SK-N-SH treated with all-trans-retinoic acid at 6 μM for 48 hours (cell line): ENCODE results near the gene CD177.
"Not testable (repeated sequence)": the region's sequence is repeated elsewhere in the genome, so short reads cannot be mapped to it uniquely, and the experiment has no call there.

Source experiments
- ATAC-seq: fragments of 200-7000 bp; cut with Tn5 transposase; 3 replicates; pipeline ENCODE4 v1.9.1; 2020; ENCODE audit warnings: mild to moderate bottlenecking, moderate library complexity
- ARNTL ChIP-seq: fragments of 450-650 bp; formaldehyde crosslinking; IDR thresholded peaks from 2 replicates; pipeline ENCODE4 v1.5.0; 2020; ENCODE audit warnings: low read depth, mild to moderate bottlenecking, moderate library complexity, borderline replicate concordance
- CREB5 ChIP-seq: fragments of 250-450 bp; sonication (Bioruptor Pico); IDR thresholded peaks from 2 replicates; pipeline ENCODE4 v1.5.1; 2020; ENCODE audit warnings: low read depth, mild to moderate bottlenecking, moderate library complexity
- CSDC2 ChIP-seq: fragments of 250-450 bp; sonication (Bioruptor Pico); IDR thresholded peaks from 2 replicates; pipeline ENCODE4 v1.5.0; 2020; ENCODE audit warnings: mild to moderate bottlenecking, moderate library complexity
- ESRRG ChIP-seq: fragments of 250-450 bp; sonication (Bioruptor Pico); IDR thresholded peaks from 2 replicates; pipeline ENCODE4 v1.6.1; 2021; ENCODE audit warnings: mild to moderate bottlenecking
- GLIS3 ChIP-seq: fragments of 250-450 bp; sonication (Bioruptor Pico); IDR thresholded peaks from 2 replicates; pipeline ENCODE4 v1.5.0; 2020; ENCODE audit warnings: mild to moderate bottlenecking, moderate library complexity
- ISL1 ChIP-seq: fragments of 250-450 bp; sonication (Bioruptor Pico); IDR thresholded peaks from 2 replicates; pipeline ENCODE4 v2.1.2; 2022; ENCODE audit warnings: mild to moderate bottlenecking, moderate library complexity
- OSR1 ChIP-seq: fragments of 250-450 bp; sonication (Bioruptor Pico); IDR thresholded peaks from 2 replicates; pipeline ENCODE4 v1.8.0; 2022; ENCODE audit warnings: moderate library complexity, mild to moderate bottlenecking, inconsistent platforms
- POU6F1 ChIP-seq: fragments of 250-450 bp; sonication (Bioruptor Pico); IDR thresholded peaks from 2 replicates; pipeline ENCODE4 v1.8.0; 2021; ENCODE audit warnings: low read depth, mild to moderate bottlenecking, moderate library complexity, borderline replicate concordance
- PPARA ChIP-seq: fragments of 250-450 bp; sonication (Bioruptor Pico); IDR thresholded peaks from 2 replicates; pipeline ENCODE4 v1.5.0; 2020; ENCODE audit warnings: mild to moderate bottlenecking, borderline replicate concordance
- RARB ChIP-seq: fragments of 250-450 bp; sonication (Bioruptor Pico); IDR thresholded peaks from 2 replicates; pipeline ENCODE4 v1.8.0; 2021; ENCODE audit warnings: mild to moderate bottlenecking, moderate library complexity
- SNAI2 ChIP-seq: fragments of 250-450 bp; sonication (Bioruptor Pico); IDR thresholded peaks from 2 replicates; pipeline ENCODE4 v1.5.0; 2020; ENCODE audit warnings: mild to moderate bottlenecking, moderate library complexity
- TCF4 ChIP-seq: fragments of 250-450 bp; sonication (Bioruptor Pico); IDR thresholded peaks from 2 replicates; pipeline ENCODE4 v1.8.0; 2021; ENCODE audit warnings: mild to moderate bottlenecking, moderate library complexity, borderline replicate concordance
- TOX ChIP-seq: fragments of 250-450 bp; sonication (Bioruptor Pico); IDR thresholded peaks from 2 replicates; pipeline ENCODE4 v1.8.0; 2021; ENCODE audit warnings: mild to moderate bottlenecking, moderate library complexity, borderline replicate concordance
- ZC3H10 ChIP-seq: fragments of 250-450 bp; sonication (Bioruptor Pico); IDR thresholded peaks from 2 replicates; pipeline ENCODE4 v1.5.1; 2021; ENCODE audit warnings: mild to moderate bottlenecking, moderate library complexity
- ZFP3 ChIP-seq: fragments of 250-450 bp; sonication (Bioruptor Pico); IDR thresholded peaks from 2 replicates; pipeline ENCODE4 v1.5.0; 2020; ENCODE audit warnings: mild to moderate bottlenecking, moderate library complexity
- ZFP30 ChIP-seq: fragments of 450-650 bp; formaldehyde crosslinking; IDR thresholded peaks from 2 replicates; pipeline ENCODE4 v1.5.0; 2022; ENCODE audit warnings: mild to moderate bottlenecking, moderate library complexity
- ZNF565 ChIP-seq: fragments of 450-650 bp; formaldehyde crosslinking; conservative IDR thresholded peaks from 2 replicates; pipeline ENCODE4 v1.5.0; 2020; ENCODE audit warnings: low read depth, mild to moderate bottlenecking, moderate library complexity
- ZNF70 ChIP-seq: fragments of 450-650 bp; formaldehyde crosslinking; IDR thresholded peaks from 2 replicates; pipeline ENCODE4 v1.5.0; 2020; ENCODE audit warnings: mild to moderate bottlenecking, moderate library complexity
- TF ChIP-seq, protein P1 (sequence below): fragments of 250-450 bp; sonication (Bioruptor Pico); IDR thresholded peaks from 2 replicates; pipeline ENCODE4 v1.5.1; 2021; ENCODE audit warnings: mild to moderate bottlenecking, moderate library complexity

Gene CD177

DNA sequence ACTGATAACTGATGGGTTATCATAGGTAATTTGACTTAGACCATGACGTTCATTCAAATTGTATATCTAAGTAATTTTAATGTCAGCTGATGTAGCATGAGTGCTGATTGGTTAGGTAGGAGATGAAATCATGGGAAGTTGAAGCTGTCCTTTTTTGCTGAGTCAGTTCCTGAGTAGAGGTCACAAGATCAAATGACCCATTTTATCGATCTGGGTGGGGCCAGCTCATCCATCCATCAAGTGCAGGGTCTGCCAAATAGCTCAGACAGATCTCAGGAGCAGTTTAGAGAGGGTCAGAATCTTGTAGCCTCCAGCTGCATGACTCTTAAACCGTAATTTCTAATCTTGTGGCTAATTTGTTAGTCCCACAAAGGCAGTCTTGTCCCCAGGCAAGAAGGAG is 35.3 kb upstream of the CD177 start:
- TF ChIP-seq, protein P1, sequence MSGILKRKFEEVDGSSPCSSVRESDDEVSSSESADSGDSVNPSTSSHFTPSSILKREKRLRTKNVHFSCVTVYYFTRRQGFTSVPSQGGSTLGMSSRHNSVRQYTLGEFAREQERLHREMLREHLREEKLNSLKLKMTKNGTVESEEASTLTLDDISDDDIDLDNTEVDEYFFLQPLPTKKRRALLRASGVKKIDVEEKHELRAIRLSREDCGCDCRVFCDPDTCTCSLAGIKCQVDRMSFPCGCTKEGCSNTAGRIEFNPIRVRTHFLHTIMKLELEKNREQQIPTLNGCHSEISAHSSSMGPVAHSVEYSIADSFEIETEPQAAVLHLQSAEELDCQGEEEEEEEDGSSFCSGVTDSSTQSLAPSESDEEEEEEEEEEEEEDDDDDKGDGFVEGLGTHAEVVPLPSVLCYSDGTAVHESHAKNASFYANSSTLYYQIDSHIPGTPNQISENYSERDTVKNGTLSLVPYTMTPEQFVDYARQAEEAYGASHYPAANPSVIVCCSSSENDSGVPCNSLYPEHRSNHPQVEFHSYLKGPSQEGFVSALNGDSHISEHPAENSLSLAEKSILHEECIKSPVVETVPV (CRISPR knock-in tag): no peak
- TF ChIP-seq ZNF565 (CRISPR knock-in tag) (no peak), CREB5 (CRISPR knock-in tag) (no peak), PPARA (CRISPR knock-in tag) (no peak), CSDC2 (CRISPR knock-in tag) (no peak), TCF4 (CRISPR knock-in tag) (no peak)
- no peak for ATAC-seq

DNA sequence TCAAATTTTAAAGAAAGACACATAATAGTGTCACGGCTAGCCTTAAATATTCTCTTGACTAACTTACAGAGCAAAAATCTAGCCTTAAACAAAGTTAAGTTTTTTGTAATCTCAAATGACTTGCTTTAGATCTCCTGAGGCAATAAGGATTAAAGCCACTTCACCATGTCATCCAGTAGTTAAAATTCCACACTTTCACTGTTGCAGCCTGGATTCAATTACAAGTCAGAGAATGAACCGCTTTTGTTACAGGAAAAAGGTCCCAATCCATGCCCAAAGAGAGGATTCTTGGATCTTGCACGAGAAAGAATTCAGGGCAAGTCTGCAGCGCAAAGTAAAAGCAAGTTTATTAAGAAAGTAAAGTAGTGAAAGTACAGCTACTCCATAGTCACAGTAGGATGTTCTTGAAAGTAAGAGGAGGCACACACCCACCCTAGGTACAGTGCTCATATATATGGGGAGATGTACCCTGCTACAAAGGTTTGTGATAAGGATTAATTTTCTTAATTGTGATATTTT is 34.6 kb upstream of the CD177 start:
- no peak for ATAC-seq
- TF ChIP-seq GLIS3 (CRISPR knock-in tag) (no peak), TOX (CRISPR knock-in tag) (no peak), OSR1 (no peak), ZNF565 (CRISPR knock-in tag) (no peak), ZNF70 (CRISPR knock-in tag) (no peak), SNAI2 (CRISPR knock-in tag) (no peak), TCF4 (CRISPR knock-in tag) (no peak), POU6F1 (CRISPR knock-in tag) (no peak), ARNTL (CRISPR knock-in tag) (no peak), ZFP3 (no peak), ZFP30 (CRISPR knock-in tag) (no peak), CSDC2 (CRISPR knock-in tag) (no peak), PPARA (CRISPR knock-in tag) (no peak)
- TF ChIP-seq, protein P1 (CRISPR knock-in tag): no peak

GRCh38 chr19:43320546-43320945 is 32.9 kb upstream of the CD177 start:
- no peak for TF ChIP-seq TCF4 (CRISPR knock-in tag)
- TF ChIP-seq ZFP30 (CRISPR knock-in tag): no peak
- TF ChIP-seq POU6F1 (CRISPR knock-in tag): no peak
- TF ChIP-seq ISL1 (CRISPR knock-in tag): no peak
- no peak for TF ChIP-seq ZNF565 (CRISPR knock-in tag)
- no peak for TF ChIP-seq TOX (CRISPR knock-in tag)
- TF ChIP-seq CSDC2 (CRISPR knock-in tag): no peak
- no peak for TF ChIP-seq ZC3H10 (CRISPR knock-in tag)
- TF ChIP-seq ESRRG (CRISPR knock-in tag): no peak
- TF ChIP-seq OSR1: no peak
- TF ChIP-seq PPARA (CRISPR knock-in tag): no peak
- no peak for TF ChIP-seq ZNF70 (CRISPR knock-in tag)
- no peak for TF ChIP-seq RARB (CRISPR knock-in tag)
- ATAC-seq: no peak

GRCh38 chr19:43326761-43327160 is 26.7 kb upstream of the CD177 start:
- not testable (repeated sequence) for ATAC-seq

GRCh38 chr19:43328561-43328960 is 24.9 kb upstream of the CD177 start:
- ATAC-seq: not testable (repeated sequence)

DNA sequence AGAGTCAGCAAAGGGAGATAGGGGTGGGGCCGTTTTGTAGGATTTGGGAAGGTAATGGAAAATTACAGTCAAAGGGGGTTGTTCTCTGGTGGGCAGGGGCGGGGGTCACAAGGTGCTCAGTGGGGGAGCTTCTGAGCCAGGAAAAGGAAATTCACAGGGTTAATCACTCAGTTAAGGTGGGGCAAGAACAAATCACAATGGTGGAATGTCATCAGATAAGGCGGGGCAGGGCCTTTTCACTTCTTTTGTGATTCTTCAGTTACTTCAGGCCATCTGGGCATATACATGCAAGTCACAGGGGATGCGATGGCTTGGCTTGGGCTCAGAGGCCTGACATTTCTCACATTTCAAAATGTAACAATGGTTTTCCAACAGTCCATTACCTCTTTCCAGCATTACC is 24.4 kb upstream of the CD177 start:
- not testable (repeated sequence) for ATAC-seq
